ENCODE data around the gene C1orf210. TPM values are rescaled to one million over a fixed set of nuclear protein-coding genes. Genes with fewer than 3 reads are reported as not detected.

C1orf210 gene
- total RNA-seq, 8 experiments from 2014 or later = 0.11 to 0.66 (median 0.36) TPM; not detected in 2

Other genes starting within 250 kb of the C1orf210 start
- gene EBNA1BP2, start 113.3 kb downstream of the C1orf210 start, total RNA-seq = 100 to 1,000 TPM in 2 of 8 experiments, 10 to 100 TPM in 6; 71.2 to 109 (median 90.3) TPM
- gene CFAP57, start 113.3 kb downstream of the C1orf210 start, total RNA-seq = 1 to 10 TPM in 4 of 8 experiments, under 1 TPM in 4; 0.40 to 7.3 (median 0.82) TPM
- 1 to 10 TPM in 1 of 8 experiments, under 1 TPM in 3, not detected in 4; 0.11 to 4.7 (median 0.34) TPM for gene TMEM125, start 15.6 kb downstream of the C1orf210 start, total RNA-seq
- gene TIE1, start 15.4 kb upstream of the C1orf210 start, total RNA-seq = 10 to 100 TPM in 1 of 8 experiments, 1 to 10 TPM in 3, under 1 TPM in 4; 0.31 to 14.2 (median 0.88) TPM
- gene MPL, start 52.2 kb upstream of the C1orf210 start, total RNA-seq = under 1 TPM in 2 of 8 experiments, not detected in 6; 0.05 to 0.08 TPM
- gene CDC20, start 73.4 kb upstream of the C1orf210 start, total RNA-seq = 100 to 1,000 TPM in 1 of 8 experiments, 10 to 100 TPM in 5, 1 to 10 TPM in 1, under 1 TPM in 1; 0.15 to 144 (median 15.3) TPM
- gene ELOVL1, start 82.4 kb upstream of the C1orf210 start, total RNA-seq = 10 to 100 TPM; 11.1 to 83.1 (median 24.5) TPM
- gene MED8, start 104.2 kb upstream of the C1orf210 start, total RNA-seq = 100 to 1,000 TPM in 2 of 8 experiments, 10 to 100 TPM in 6; 22.7 to 121 (median 57.1) TPM
- gene SZT2, start 104.3 kb upstream of the C1orf210 start, total RNA-seq = 10 to 100 TPM; 14.3 to 73.8 (median 23.0) TPM
- gene HYI, start 168.3 kb upstream of the C1orf210 start, total RNA-seq = 10 to 100 TPM in 6 of 8 experiments, 1 to 10 TPM in 2; 4.4 to 17.6 (median 13.2) TPM
- gene PTPRF, start 245.3 kb upstream of the C1orf210 start, total RNA-seq = 100 to 1,000 TPM in 2 of 8 experiments, 10 to 100 TPM in 5, 1 to 10 TPM in 1; 7.8 to 119 (median 74.7) TPM